SKM-1 (cell line): Measurements from ENCODE around the gene NEU4.
"Not testable (repeated sequence)": the region's sequence is repeated elsewhere in the genome, so short reads cannot be mapped to it uniquely, and the experiment has no call there.

Experiments
- DNase-seq: peaks from one replicate; lab custom pipeline; 2025; ENCODE audit not compliant: unreplicated experiment; lab: John Stamatoyannopoulos, UW

NEU4 gene

DNA sequence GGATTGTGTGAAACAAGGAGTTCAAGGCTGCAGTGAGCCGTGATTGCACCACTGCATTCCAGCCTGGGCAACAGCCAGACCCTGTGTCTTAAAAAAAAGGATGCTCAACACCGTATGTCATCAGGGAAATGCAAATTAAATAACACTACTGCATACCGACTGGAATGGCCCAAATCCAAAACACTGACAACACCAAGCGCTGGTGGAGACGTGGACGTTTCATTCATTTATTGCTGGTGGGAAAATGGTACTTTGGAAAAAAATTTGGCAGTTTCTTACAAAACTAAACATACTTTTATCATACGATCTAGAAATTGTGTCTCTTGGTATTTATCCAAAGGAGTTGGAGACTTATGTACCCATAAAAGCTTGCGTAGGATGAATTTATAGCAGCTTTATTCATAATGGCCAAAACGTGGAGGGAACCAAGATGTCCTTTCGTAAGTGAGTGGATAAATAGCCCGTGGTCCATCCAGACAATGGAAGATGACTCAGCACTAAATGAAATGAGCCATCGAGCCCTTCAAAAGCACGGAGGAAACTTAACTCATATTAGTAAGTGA is 24.2 kb downstream of the NEU4 start:
- no peak for DNase-seq

DNA sequence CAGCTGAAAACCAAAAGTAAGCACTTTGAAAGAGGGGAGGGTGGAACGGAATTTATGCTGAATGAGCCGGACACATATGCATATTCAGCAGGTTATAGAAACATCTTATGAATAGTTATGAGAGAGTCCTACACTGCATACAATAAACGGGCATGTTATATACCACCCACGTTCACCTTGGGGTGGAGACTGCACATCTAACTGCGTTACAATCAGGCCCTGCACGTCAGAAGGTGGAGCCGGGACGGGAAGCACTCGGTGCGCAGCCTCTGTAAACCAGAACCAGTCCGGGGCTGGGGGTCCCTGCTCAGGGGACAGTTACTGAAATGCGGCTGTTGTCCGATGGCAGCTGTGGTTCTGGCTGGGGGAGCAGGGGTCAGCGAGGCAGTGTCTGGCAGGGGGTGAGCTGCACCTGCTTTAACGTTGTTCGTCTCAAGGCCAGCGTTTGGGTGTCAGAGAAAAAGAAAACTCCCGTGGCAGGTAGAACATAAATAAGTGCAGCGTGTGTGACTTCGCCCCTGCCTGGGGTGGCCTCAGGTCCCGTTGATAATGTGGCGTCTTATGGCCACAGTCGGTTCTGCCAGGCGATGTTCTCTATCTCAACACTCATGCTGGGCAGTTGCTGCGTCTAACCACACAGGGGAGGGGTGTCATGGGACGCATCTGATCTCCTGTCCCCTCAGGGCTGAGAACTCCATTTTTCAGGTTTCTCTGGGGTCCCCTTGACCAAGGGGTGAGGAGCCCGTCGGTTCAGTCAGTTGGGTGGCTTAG is 24.9 kb downstream of the NEU4 start:
- not testable (repeated sequence) for DNase-seq

GRCh38 chr2:241834527-241835210 is 25.7 kb downstream of the NEU4 start:
- no peak for DNase-seq

GRCh38 chr2:241835611-241836010 is 26.6 kb downstream of the NEU4 start:
- no peak for DNase-seq

- no peak for DNase-seq
Observed at GRCh38 chr2:241836292-241836691, 27.3 kb downstream of the NEU4 start.

DNA sequence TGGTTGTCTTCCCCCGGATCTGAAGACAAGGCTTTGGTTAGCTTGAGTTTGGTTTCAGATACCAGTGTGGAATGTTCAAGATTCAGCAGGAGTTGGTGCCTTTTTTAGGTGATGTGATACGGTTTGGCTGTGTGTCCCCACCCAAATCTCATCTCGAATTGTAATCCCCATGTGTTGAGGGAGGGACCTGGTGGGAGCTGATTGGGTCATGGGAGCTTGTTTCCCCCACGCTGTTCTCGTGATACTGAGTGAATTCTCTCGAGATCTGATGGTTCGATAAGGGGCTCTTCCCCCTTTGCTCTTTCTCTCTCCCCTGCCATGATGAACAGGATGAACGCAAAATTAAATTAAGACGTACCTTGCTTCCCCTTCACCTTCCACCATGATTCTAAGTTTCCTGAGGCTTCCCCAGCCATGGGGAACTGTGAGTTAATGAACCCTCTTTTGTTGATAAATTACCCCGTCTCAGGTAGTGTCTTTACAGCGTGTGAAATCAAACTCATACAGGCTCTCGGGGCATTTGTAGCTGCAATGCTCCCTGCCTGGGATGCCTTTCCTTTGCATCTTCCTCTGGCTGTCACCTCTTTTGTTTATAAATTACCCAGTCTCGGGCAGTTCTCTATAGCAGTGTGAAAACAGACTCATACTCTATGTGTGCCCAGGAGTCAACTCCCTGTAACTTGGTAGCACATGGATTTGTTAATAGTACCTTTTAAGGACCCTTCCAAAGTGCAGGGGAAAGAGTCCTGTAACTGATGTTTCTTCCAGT is 28.4 kb downstream of the NEU4 start:
- DNase-seq: no peak

GRCh38 chr2:241841181-241842066 is 32.4 kb downstream of the NEU4 start:
- DNase-seq: peak; percentile 13

GRCh38 chr2:241842067-241842415 is 33.0 kb downstream of the NEU4 start:
- no peak for DNase-seq

- peak; percentile 39 for DNase-seq
Observed at GRCh38 chr2:241842620-241843211, 33.7 kb downstream of the NEU4 start.

- DNase-seq: no peak
Observed at GRCh38 chr2:241843321-241844065, 34.5 kb downstream of the NEU4 start.

GRCh38 chr2:241844066-241844728 is 35.2 kb downstream of the NEU4 start:
- no peak for DNase-seq

GRCh38 chr2:241844831-241845578 is 36.0 kb downstream of the NEU4 start:
- DNase-seq: no peak

DNA sequence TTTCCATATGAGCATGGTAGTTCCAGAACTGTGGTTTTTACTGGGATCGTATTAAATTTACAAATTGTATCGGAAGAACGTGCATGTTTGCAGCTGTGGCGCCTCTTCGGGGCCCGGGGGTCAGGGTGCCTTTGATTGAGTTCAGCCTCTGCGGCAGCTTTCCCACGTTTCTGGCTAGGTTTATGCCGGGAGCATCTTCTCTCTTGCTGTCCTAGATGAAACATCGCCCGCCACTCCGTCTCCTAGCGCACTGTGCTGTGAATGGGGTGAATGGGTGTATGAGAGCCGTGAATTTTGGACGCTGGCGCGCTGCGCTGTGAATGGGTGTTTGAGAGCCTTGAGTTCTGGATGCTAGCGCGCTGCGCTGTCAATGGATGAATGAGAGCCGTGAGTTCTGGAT is 37.4 kb downstream of the NEU4 start:
- no peak for DNase-seq

DNA sequence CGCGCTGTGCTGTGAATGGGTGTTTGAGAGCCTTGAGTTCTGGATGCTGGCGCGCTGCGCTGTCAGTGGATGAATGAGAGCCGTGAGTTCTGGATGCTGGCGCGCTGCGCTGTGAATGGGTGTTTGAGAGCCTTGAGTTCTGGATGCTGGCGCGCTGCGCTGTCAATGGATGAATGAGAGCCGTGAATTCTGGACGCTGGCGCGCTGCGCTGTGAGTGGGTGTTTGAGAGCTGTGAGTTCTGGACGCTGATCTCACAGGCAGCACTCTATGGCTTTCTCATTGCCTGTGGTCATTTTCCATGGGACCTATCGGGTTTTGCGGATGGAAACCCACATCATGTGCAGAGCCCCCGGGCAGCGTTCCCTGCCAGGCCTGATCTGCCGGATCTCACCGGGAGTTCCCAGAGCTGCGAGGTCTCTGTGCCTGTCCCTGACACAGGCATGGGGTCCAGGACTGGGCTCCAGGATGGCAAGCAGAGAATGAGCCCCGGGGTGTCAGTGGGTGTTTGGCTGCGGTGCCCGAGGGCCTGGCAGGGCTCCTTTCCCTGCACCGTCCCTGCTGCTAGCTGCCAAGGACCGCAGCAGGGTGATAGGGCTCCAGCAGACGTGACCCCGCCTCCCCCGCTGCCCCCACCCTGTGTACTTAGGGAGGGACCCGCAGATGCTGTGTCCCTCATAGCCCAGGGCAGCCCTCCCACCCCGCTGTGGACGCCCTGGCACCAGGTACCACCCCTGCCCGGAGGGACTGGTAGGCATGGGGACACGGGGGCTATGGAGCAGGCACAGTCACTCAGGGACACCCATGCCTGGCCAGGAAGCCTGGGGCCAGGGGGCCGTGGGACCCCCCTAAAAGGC is 40.0 kb downstream of the NEU4 start:
- DNase-seq: no peak

GRCh38 chr2:241849616-241850543 is 40.9 kb downstream of the NEU4 start:
- DNase-seq: no peak
